MM.1S (cell line): ENCODE data around the gene SH3RF3.

Experiments used
- DNase-seq: peaks from one replicate; pipeline ENCODE4 v3.0.0-alpha.2; 2015
- H2AFZ ChIP-seq: fragments of 300-600 bp; sonication (generic); 2 replicates; pipeline ENCODE4 v1.6.0; 2016; ENCODE audit warnings: antibody characterized with exemption, low read length
- H3F3A ChIP-seq: fragments of 300-600 bp; sonication (generic); 2 replicates; pipeline ENCODE4 v1.6.1; 2016; ENCODE audit warnings: mild to moderate bottlenecking, antibody characterized with exemption, low read length, moderate library complexity, mixed read lengths; ENCODE audit not compliant: insufficient read depth
- H3K27ac ChIP-seq: fragments of 300-600 bp; sonication (generic); 2 replicates; pipeline ENCODE4 v1.5.1; 2016; ENCODE audit warnings: mild to moderate bottlenecking, low read length
- H3K27me3 ChIP-seq: fragments of 300-600 bp; sonication (generic); replicated peaks from 2 replicates; pipeline ENCODE4 v1.6.0; 2016; ENCODE audit warnings: low read length; ENCODE audit not compliant: insufficient read depth
- H3K36me3 ChIP-seq: fragments of 300-600 bp; sonication (generic); replicated peaks from 2 replicates; pipeline ENCODE4 v1.6.1; 2016; ENCODE audit warnings: mild to moderate bottlenecking, low read length, mixed read lengths; ENCODE audit not compliant: insufficient read depth
- H3K4me1 ChIP-seq: fragments of 300-600 bp; sonication (generic); 2 replicates; pipeline ENCODE4 v1.6.1; 2016; ENCODE audit warnings: low read length, mixed read lengths
- H3K4me2 ChIP-seq: fragments of 300-600 bp; sonication (generic); 2 replicates; pipeline ENCODE4 v1.6.0; 2016; ENCODE audit warnings: low read depth, low read length
- H3K4me3 ChIP-seq: fragments of 300-600 bp; sonication (generic); 2 replicates; pipeline ENCODE4 v1.5.1; 2016; ENCODE audit warnings: low read length, mixed read lengths
- H3K79me2 ChIP-seq: fragments of 300-600 bp; sonication (generic); 2 replicates; pipeline ENCODE4 v1.6.1; 2016; ENCODE audit warnings: mixed run types, low read length, mixed read lengths
- H3K9ac ChIP-seq: fragments of 300-600 bp; sonication (generic); 2 replicates; pipeline ENCODE4 v1.6.1; 2016; ENCODE audit warnings: low read length, mixed read lengths
- H3K9me2 ChIP-seq: fragments of 300-600 bp; sonication (generic); replicated peaks from 2 replicates; pipeline ENCODE4 v1.6.1; 2016; ENCODE audit warnings: mild to moderate bottlenecking, low read length, mixed read lengths; ENCODE audit not compliant: insufficient read depth
- H3K9me3 ChIP-seq: fragments of 300-600 bp; sonication (generic); replicated peaks from 2 replicates; pipeline ENCODE4 v1.6.1; 2016; ENCODE audit warnings: mild to moderate bottlenecking, low read length, mixed read lengths; ENCODE audit not compliant: insufficient read depth
- H4K20me1 ChIP-seq: fragments of 300-600 bp; sonication (generic); 2 replicates; pipeline ENCODE4 v1.6.1; 2016; ENCODE audit warnings: mild to moderate bottlenecking, low read length, moderate library complexity, mixed read lengths; ENCODE audit not compliant: insufficient read depth
- EZH2 ChIP-seq: fragments of 300-600 bp; sonication (generic); optimal IDR thresholded peaks from 2 replicates; pipeline ENCODE3; 2017; ENCODE audit warnings: low read depth, mild to moderate bottlenecking, antibody characterized with exemption, low read length, mixed read lengths
- EZH2phosphoT487 ChIP-seq: fragments of 300-600 bp; sonication (generic); IDR thresholded peaks from 2 replicates; pipeline ENCODE4 v1.6.1; 2018; ENCODE audit warnings: antibody characterized with exemption, low read length
- TF ChIP-seq, protein P1 (sequence below): fragments of 300-600 bp; sonication (generic); IDR thresholded peaks from 2 replicates; pipeline ENCODE4 v1.5.1; 2016; ENCODE audit warnings: antibody characterized with exemption, low read length, mixed read lengths

The SH3RF3 gene

GRCh38 chr2:109348190-109348589 lies 219.2 kb downstream of the SH3RF3 start:
- Histone ChIP-seq H3K27ac (peak overlapping the region; percentile 69), H3K36me3 (no peaks in the 10 kb centered on the region), H3K9me2 (no peaks in the 10 kb centered on the region), H3K79me2 (peaks cover 67% of the 10 kb centered on the region), H2AFZ (peak overlapping the region; percentile 22; the same call in 1 of the 2 replicates), H3F3A (peaks cover 43% of the 10 kb centered on the region), H3K9ac (peak overlapping the region; percentile 40), H3K4me1 (peaks cover 62% of the 10 kb centered on the region), H4K20me1 (no peaks in the 10 kb centered on the region), H3K9me3 (no peaks in the 10 kb centered on the region), H3K4me3 (no peak overlapping the region), H3K27me3 (no peaks in the 10 kb centered on the region), H3K4me2 (peak overlapping the region; percentile 53)
- TF ChIP-seq EZH2phosphoT487 (no peak), EZH2 (no peak)
- TF ChIP-seq, protein P1, sequence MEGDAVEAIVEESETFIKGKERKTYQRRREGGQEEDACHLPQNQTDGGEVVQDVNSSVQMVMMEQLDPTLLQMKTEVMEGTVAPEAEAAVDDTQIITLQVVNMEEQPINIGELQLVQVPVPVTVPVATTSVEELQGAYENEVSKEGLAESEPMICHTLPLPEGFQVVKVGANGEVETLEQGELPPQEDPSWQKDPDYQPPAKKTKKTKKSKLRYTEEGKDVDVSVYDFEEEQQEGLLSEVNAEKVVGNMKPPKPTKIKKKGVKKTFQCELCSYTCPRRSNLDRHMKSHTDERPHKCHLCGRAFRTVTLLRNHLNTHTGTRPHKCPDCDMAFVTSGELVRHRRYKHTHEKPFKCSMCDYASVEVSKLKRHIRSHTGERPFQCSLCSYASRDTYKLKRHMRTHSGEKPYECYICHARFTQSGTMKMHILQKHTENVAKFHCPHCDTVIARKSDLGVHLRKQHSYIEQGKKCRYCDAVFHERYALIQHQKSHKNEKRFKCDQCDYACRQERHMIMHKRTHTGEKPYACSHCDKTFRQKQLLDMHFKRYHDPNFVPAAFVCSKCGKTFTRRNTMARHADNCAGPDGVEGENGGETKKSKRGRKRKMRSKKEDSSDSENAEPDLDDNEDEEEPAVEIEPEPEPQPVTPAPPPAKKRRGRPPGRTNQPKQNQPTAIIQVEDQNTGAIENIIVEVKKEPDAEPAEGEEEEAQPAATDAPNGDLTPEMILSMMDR, result no peak
- no peak for DNase-seq

DNA sequence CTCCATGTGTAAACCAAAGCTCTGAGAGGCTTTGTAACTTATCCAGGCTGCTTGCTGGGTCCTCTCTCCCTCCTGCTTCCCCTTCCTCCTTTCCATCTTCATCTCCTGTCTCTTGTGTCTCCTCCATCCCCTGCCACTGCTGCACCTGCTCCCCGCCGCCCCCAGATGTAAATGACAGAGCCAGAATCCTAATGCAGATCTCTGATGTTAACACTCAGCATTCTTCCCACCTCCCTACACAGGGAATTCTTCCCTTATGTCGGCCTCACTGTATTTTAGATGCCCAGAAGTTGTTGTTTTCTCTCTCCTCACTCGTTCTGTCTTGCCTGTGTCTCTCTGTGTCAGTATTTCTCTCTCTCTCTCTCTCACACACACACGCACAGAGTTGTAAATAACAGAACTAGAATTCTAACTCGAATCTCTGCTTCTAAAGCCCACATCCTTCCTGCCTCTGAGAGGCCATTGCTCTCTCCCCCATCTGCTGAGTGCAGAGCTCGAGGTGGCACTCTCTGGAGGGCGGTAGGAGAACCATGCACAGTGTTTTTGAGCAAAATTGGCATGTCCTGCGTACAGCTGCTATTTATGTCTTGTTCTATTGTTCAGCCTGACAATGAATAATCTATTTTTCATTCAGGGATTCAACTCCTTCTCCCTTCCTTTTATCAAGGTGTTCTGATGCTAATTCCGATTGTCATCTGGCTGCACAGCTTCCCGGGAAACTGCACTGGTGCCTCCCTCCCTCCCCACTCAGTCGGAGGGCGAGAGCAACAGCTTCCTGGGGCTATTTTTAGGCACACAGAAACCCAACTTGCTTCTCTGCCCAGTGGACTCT lies 219.9 kb downstream of the SH3RF3 start:
- Histone ChIP-seq H3F3A (peaks cover 43% of the 10 kb centered on the region), H3K36me3 (no peaks in the 10 kb centered on the region), H3K27me3 (no peaks in the 10 kb centered on the region), H3K9ac (peak overlapping the region; percentile 40), H3K27ac (peak overlapping the region; percentile 69), H2AFZ (peak overlapping the region; percentile 22), H3K9me2 (no peaks in the 10 kb centered on the region), H3K4me1 (peaks cover 62% of the 10 kb centered on the region), H3K4me3 (peak overlapping the region; percentile 1; the same call in 1 of the 2 replicates), H4K20me1 (no peaks in the 10 kb centered on the region), H3K4me2 (peak overlapping the region; percentile 53), H3K79me2 (peaks cover 68% of the 10 kb centered on the region), H3K9me3 (no peaks in the 10 kb centered on the region)
- TF ChIP-seq EZH2, result no peak
- TF ChIP-seq EZH2phosphoT487, result no peak
- TF ChIP-seq, protein P1, result peak; percentile 14
- DNase-seq, result peak; percentile 81

GRCh38 chr2:109349503-109350465 lies 220.8 kb downstream of the SH3RF3 start:
- TF ChIP-seq EZH2phosphoT487 (no peak), EZH2 (no peak)
- TF ChIP-seq, protein P1, result no peak; the same call in 1 of the 2 replicates
- Histone ChIP-seq H3K27me3 (no peaks in the 10 kb centered on the region), H3K79me2 (peaks cover 61% of the 10 kb centered on the region), H3K27ac (peak overlapping the region; percentile 69), H3K9ac (peak overlapping the region; percentile 40; the same call in 1 of the 2 replicates), H3K4me3 (no peak overlapping the region), H3K4me2 (peak overlapping the region; percentile 53), H4K20me1 (no peaks in the 10 kb centered on the region), H2AFZ (no peak overlapping the region), H3F3A (peaks cover 45% of the 10 kb centered on the region), H3K9me3 (no peaks in the 10 kb centered on the region), H3K9me2 (no peaks in the 10 kb centered on the region), H3K36me3 (no peaks in the 10 kb centered on the region), H3K4me1 (peaks cover 66% of the 10 kb centered on the region)
- no peak for DNase-seq
